ENCODE measurements around the gene PHLDA1.

DNA sequence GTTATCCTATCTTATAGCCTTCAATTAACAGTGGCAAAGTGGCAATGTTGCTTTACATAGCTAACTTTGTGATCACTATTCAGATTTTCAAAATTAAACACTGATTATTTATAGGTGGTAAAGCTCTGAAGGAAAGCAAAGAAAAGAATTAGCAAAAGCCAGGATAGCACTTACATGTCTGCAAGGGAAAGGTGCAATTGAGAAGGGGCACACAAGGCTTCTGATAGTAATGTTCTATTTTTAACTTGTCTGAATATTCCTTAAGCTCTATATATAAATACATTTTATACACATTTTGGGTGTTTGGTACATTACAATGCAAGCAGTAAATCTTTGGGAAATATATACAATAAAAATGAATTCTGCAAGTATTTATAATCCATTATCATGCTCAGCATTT is 42.0 kb upstream of the PHLDA1 start:
- TF ChIP-seq POLR2A (IDR thresholded peaks at IDR 0.05; ENCODE audit: low read depth, low read length) (no peak), POLR2AphosphoS5 (IDR thresholded peaks at IDR 0.05; ENCODE audit: low read depth, low read length) (no peak)

Measured in GM12892 (cell line).